ENCODE measurements around the gene SCD5.

DNA sequence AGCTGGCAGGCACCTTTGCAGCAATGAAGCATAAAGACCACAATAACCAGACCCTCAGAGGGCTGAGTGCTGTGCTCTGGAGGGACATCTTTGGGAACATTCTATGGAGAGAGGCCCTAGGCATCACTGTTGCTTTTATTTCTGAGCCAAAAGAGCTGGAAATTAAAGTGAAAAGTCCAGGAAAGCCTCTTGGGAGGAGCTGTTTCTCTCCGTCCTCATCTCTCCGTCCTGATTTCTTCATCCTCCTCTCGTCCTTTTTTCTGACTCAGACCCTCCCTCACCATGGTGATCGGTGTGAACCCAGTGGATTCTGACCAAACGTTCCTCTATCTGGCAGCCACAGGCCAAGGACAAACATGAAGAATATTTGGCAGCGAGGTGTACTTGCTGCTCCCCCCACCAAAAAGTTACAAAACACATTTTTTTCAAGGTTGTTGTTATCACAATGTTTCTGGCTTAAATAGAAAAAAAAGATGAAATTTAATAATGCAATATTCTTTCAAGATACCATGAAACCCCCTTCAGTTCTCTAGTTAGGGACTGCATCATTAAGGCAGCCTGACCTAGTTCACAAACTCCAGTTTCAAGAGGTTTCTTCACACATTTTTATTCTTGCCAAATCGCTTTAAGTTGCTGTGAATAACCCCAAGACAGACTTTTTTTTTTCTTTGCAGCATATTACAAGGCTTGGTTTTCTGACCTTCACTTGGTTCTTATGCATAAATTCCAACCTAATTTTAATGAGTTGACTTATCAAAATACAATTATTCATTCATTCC is 80.2 kb downstream of the SCD5 start:
- TF ChIP-seq, protein P1, sequence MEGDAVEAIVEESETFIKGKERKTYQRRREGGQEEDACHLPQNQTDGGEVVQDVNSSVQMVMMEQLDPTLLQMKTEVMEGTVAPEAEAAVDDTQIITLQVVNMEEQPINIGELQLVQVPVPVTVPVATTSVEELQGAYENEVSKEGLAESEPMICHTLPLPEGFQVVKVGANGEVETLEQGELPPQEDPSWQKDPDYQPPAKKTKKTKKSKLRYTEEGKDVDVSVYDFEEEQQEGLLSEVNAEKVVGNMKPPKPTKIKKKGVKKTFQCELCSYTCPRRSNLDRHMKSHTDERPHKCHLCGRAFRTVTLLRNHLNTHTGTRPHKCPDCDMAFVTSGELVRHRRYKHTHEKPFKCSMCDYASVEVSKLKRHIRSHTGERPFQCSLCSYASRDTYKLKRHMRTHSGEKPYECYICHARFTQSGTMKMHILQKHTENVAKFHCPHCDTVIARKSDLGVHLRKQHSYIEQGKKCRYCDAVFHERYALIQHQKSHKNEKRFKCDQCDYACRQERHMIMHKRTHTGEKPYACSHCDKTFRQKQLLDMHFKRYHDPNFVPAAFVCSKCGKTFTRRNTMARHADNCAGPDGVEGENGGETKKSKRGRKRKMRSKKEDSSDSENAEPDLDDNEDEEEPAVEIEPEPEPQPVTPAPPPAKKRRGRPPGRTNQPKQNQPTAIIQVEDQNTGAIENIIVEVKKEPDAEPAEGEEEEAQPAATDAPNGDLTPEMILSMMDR (IDR thresholded peaks at IDR 0.05): no peak
- TF ChIP-seq POLR2AphosphoS5 (IDR thresholded peaks at IDR 0.05): peak in 2 of 4 donors; percentile 6 to 7

Measured in sigmoid colon (tissue), 4 donors.